Measurements from ENCODE around the gene SLC15A1. TPM values are rescaled to one million over a fixed set of nuclear protein-coding genes. Genes with fewer than 3 reads are reported as not detected.

SLC15A1 gene
- total and polyA plus RNA-seq, 4 donors, result 5.8 to 19.7 (median 11.6) TPM

- TF ChIP-seq REST (IDR thresholded peaks at IDR 0.05) (no peak), HNF4A (conservative IDR thresholded peaks at IDR 0.05) (no peak), HNF4G (IDR thresholded peaks at IDR 0.05) (no peak)
Measured at GRCh38 chr13:98652276-98652675, 100.2 kb downstream of the SLC15A1 start (continued).

- Histone ChIP-seq H3K9me3 (ENCODE audit: control insufficient read depth in 4 of 4, low read length in 3 of 4) (no peaks in the 10 kb centered on the region), H3K4me1 (ENCODE audit: control insufficient read depth in 4 of 4, insufficient read depth in 4 of 4, low read length in 3 of 4) (peaks cover 0 to 19% (median 9%) of the 10 kb centered on the region in 4 donors), H3K27ac (ENCODE audit: low read depth in 1 of 2, low read length in 2 of 2) (no peak overlapping the region), H3K36me3 (ENCODE audit: control insufficient read depth in 4 of 4, insufficient read depth in 3 of 4, low read depth in 1 of 4, low read length in 3 of 4) (no peaks in the 10 kb centered on the region), H3K9ac (ENCODE audit: low read depth in 1 of 2, low read length in 2 of 2) (no peak overlapping the region), H3K4me3 (ENCODE audit: low read depth in 1 of 3, low read length in 3 of 3) (no peak overlapping the region), H3K27me3 (ENCODE audit: control insufficient read depth in 4 of 4, insufficient read depth in 4 of 4, low read length in 3 of 4) (no peaks in the 10 kb centered on the region)
- TF ChIP-seq SP1 (IDR thresholded peaks at IDR 0.05), result no peak
- no peak for TF ChIP-seq NR2F2 (IDR thresholded peaks at IDR 0.05)
- TF ChIP-seq CTCF (IDR thresholded peaks at IDR 0.05; ENCODE audit: low read depth, low read length, missing input control), result no peak
- no peak for TF ChIP-seq RAD21 (IDR thresholded peaks at IDR 0.05)
- no peak for TF ChIP-seq MAX (IDR thresholded peaks at IDR 0.05)
- TF ChIP-seq TAF1 (conservative IDR thresholded peaks at IDR 0.05), result no peak
- TF ChIP-seq FOXA2 (IDR thresholded peaks at IDR 0.05), result no peak
- TF ChIP-seq HNF4A (conservative IDR thresholded peaks at IDR 0.05), result no peak
- no peak for TF ChIP-seq RXRA (IDR thresholded peaks at IDR 0.05)
- no peak for DNase-seq (ENCODE audit: low spot score)
- 86% methylated on average over 6 of the region's 6 CpGs for WGBS
Measured at GRCh38 chr13:98651744-98652143, 100.7 kb downstream of the SLC15A1 start.

- no peak overlapping the region for H3K27ac ChIP-seq (ENCODE audit: low read depth in 1 of 2, low read length in 2 of 2)
- H3K9me3 ChIP-seq (ENCODE audit: control insufficient read depth in 4 of 4, low read length in 3 of 4), result no peaks in the 10 kb centered on the region
- H3K4me3 ChIP-seq (ENCODE audit: low read depth in 1 of 3, low read length in 3 of 3), result no peak overlapping the region
- H3K9ac ChIP-seq (ENCODE audit: low read depth in 1 of 2, low read length in 2 of 2), result no peak overlapping the region
- TF ChIP-seq ATF3 (IDR thresholded peaks at IDR 0.05) (no peak), GABPA (IDR thresholded peaks at IDR 0.05 in 1 of 2, conservative IDR thresholded peaks at IDR 0.05 in 1 of 2) (no peak), EGR1 (IDR thresholded peaks at IDR 0.05; ENCODE audit: low read depth in 2 of 2) (no peak), TAF1 (conservative IDR thresholded peaks at IDR 0.05) (no peak), JUND (IDR thresholded peaks at IDR 0.05) (no peak), FOXA1 (IDR thresholded peaks at IDR 0.05) (no peak), HNF4G (IDR thresholded peaks at IDR 0.05) (no peak), RAD21 (IDR thresholded peaks at IDR 0.05) (no peak), MAX (IDR thresholded peaks at IDR 0.05) (no peak)
- WGBS, result 81% methylated on average over 12 of the region's 12 CpGs
- no peaks in the 10 kb centered on the region for H3K36me3 ChIP-seq (ENCODE audit: control insufficient read depth in 4 of 4, insufficient read depth in 3 of 4, low read depth in 1 of 4, low read length in 3 of 4)
- DNase-seq (ENCODE audit: low spot score), result no peak
- H3K4me1 ChIP-seq (ENCODE audit: control insufficient read depth in 4 of 4, insufficient read depth in 4 of 4, low read length in 3 of 4), result peaks cover 0 to 19% (median 9%) of the 10 kb centered on the region in 4 donors
- no peaks in the 10 kb centered on the region for H3K27me3 ChIP-seq (ENCODE audit: control insufficient read depth in 4 of 4, insufficient read depth in 4 of 4, low read length in 3 of 4)
Measured at GRCh38 chr13:98650396-98651107, 101.9 kb downstream of the SLC15A1 start.

Data from liver (tissue), 9 donors.